A673 (cell line): ENCODE measurements around the gene OSTN.

Experiments used
- CTCF ChIP-seq: fragments of 300-800, 200-600 bp; sonication (generic); conservative IDR thresholded peaks from 2 replicates; pipeline ENCODE4 v1.5.1; 2017; ENCODE audit warnings: low read depth, mild to moderate bottlenecking, antibody characterized with exemption, low read length, moderate library complexity, mixed read lengths
- EZH2 ChIP-seq: fragments of 200-600 bp; sonication (generic); IDR thresholded peaks from 2 replicates; pipeline ENCODE4 v1.6.1; 2017; ENCODE audit warnings: borderline replicate concordance, low read depth, mild to moderate bottlenecking, mixed read lengths, antibody characterized with exemption, low read length; ENCODE audit not compliant: poor library complexity, severe bottlenecking

- TF ChIP-seq CTCF (no peak), EZH2 (no peak)
These were observed 101.4 kb downstream of the OSTN start for GRCh38 chr3:191300422-191300821.
